HEK293T (cell line): ENCODE measurements around the gene METTL9.

ENCODE experiments used
- ARNT ChIP-seq: fragments of 450-650 bp; IDR thresholded peaks from 2 replicates; pipeline ENCODE4 v1.6.1; 2017; ENCODE audit warnings: mild to moderate bottlenecking
- CTBP1 ChIP-seq: fragments of 450-650 bp; IDR thresholded peaks from 2 replicates; pipeline ENCODE4 v1.6.1; 2016; ENCODE audit warnings: borderline replicate concordance
- FOXK2 ChIP-seq: fragments of 450-650 bp; IDR thresholded peaks from 2 replicates; pipeline ENCODE4 v1.6.1; 2016; ENCODE audit warnings: mild to moderate bottlenecking
- SUZ12 ChIP-seq: fragments of 450-650 bp; IDR thresholded peaks from 2 replicates; pipeline ENCODE4 v1.6.1; 2016; ENCODE audit warnings: mild to moderate bottlenecking
- TARDBP ChIP-seq: fragments of 450-650 bp; IDR thresholded peaks from 2 replicates; pipeline ENCODE4 v1.6.1; 2016
- ZNF384 ChIP-seq: fragments of 450-650 bp; IDR thresholded peaks from 2 replicates; pipeline ENCODE4 v1.6.1; 2016

GRCh38 chr16:21611556-21612384 is 12.4 kb downstream of the METTL9 start:
- TF ChIP-seq ZNF384: no peak
- no peak for TF ChIP-seq TARDBP
- TF ChIP-seq CTBP1: no peak
- no peak for TF ChIP-seq FOXK2
- TF ChIP-seq SUZ12: no peak
- TF ChIP-seq ARNT: no peak
